Measurements from ENCODE around the gene ZNF827.

- TF ChIP-seq, protein P1, sequence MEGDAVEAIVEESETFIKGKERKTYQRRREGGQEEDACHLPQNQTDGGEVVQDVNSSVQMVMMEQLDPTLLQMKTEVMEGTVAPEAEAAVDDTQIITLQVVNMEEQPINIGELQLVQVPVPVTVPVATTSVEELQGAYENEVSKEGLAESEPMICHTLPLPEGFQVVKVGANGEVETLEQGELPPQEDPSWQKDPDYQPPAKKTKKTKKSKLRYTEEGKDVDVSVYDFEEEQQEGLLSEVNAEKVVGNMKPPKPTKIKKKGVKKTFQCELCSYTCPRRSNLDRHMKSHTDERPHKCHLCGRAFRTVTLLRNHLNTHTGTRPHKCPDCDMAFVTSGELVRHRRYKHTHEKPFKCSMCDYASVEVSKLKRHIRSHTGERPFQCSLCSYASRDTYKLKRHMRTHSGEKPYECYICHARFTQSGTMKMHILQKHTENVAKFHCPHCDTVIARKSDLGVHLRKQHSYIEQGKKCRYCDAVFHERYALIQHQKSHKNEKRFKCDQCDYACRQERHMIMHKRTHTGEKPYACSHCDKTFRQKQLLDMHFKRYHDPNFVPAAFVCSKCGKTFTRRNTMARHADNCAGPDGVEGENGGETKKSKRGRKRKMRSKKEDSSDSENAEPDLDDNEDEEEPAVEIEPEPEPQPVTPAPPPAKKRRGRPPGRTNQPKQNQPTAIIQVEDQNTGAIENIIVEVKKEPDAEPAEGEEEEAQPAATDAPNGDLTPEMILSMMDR (IDR thresholded peaks at IDR 0.05) = no peak
- no peak for TF ChIP-seq POLR2A (IDR thresholded peaks at IDR 0.05)
Observed at GRCh38 chr4:145979160-145979559, 40.5 kb upstream of the ZNF827 start.

Measured in lower leg skin (tissue), 3 donors.